ENCODE measurements around the gene TEPSIN. TPM values are rescaled to one million over a fixed set of nuclear protein-coding genes. Genes with fewer than 3 reads are reported as not detected.

Gene TEPSIN
- polyA plus RNA-seq, 1 experiment = 19.4 TPM

DNA sequence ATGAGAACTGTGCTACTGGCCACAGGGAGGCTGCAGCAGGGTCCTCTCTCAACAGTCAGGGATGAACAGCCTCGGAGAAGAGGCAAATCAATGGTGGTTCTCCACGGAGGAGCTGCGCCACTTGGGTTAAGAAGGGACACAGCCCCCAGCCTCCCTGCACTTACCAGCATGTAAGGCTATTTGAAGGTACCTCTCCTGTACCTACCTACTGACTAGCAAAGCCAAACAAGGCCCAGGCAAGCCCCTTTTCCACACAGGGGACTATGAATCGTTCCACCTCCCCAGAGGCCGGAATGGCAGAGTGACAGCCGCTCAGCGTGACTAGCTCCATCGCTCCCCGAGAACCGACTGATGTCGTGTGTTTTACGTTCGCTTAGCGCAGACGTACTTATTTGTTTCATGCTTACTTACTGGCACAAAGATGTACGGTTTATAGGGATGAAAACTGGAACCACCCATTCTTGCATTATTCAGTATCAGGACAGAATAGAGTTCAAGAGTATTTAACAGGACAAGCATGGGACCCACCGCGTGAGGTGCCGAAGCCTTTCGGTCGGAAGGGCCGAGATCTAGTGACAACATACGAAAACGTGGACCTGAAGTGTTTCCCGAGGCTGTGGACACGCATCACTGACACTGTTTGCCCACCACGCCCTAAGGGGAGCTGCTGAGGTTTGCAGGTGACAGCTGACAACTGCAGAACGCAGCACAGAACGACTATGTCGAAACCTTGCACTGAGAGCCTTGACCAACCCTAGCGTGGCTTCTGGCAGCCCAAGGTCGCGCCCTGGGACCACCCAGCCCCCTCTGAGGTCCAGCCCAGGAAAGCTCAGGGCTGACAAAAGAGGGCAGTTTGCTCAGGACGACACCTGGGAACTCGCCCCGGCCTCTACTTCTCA is 1.0 kb downstream of the TEPSIN start:
- TF ChIP-seq, protein P1, sequence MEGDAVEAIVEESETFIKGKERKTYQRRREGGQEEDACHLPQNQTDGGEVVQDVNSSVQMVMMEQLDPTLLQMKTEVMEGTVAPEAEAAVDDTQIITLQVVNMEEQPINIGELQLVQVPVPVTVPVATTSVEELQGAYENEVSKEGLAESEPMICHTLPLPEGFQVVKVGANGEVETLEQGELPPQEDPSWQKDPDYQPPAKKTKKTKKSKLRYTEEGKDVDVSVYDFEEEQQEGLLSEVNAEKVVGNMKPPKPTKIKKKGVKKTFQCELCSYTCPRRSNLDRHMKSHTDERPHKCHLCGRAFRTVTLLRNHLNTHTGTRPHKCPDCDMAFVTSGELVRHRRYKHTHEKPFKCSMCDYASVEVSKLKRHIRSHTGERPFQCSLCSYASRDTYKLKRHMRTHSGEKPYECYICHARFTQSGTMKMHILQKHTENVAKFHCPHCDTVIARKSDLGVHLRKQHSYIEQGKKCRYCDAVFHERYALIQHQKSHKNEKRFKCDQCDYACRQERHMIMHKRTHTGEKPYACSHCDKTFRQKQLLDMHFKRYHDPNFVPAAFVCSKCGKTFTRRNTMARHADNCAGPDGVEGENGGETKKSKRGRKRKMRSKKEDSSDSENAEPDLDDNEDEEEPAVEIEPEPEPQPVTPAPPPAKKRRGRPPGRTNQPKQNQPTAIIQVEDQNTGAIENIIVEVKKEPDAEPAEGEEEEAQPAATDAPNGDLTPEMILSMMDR (IDR thresholded peaks at IDR 0.05; ENCODE audit: insufficient read depth, low read depth, low read length) = no peak
- Histone ChIP-seq H3K4me3 (ENCODE audit: low read depth, low read length) (peak overlapping the region; percentile 96), H3K27me3 (ENCODE audit: control insufficient read depth, insufficient read depth, low read length) (no peaks in the 10 kb centered on the region), H3K36me3 (ENCODE audit: control insufficient read depth, insufficient read depth, low read length) (peaks cover 20% of the 10 kb centered on the region)
- ChIA-PET POLR2A (no interaction called here), CTCF (interaction anchor here (1.5 to 2.7 kb wide), 5 partner anchors 14 to 247 kb away, joined by 3 to 5 read pairs (median 3); partner anchors contain the start of gene CEP131)
- no peak for DNase-seq (ENCODE audit: low read depth)

- no peak for DNase-seq (ENCODE audit: low read depth)
- CTCF ChIA-PET = interaction anchor here (1.5 kb wide), 1 partner anchor 14 kb away, joined by 3 read pairs; the partner anchor contains the start of gene CEP131
- Histone ChIP-seq H3K36me3 (ENCODE audit: control insufficient read depth, insufficient read depth, low read length) (peaks cover 24% of the 10 kb centered on the region), H3K27me3 (ENCODE audit: control insufficient read depth, insufficient read depth, low read length) (no peaks in the 10 kb centered on the region), H3K4me3 (ENCODE audit: low read depth, low read length) (no peak overlapping the region)
- TF ChIP-seq, protein P1 (IDR thresholded peaks at IDR 0.05; ENCODE audit: insufficient read depth, low read depth, low read length) = no peak
- POLR2A ChIA-PET = no interaction called here
Observed at GRCh38 chr17:81236784-81237183, 2.1 kb downstream of the TEPSIN start.

- ChIA-PET POLR2A (no interaction called here), CTCF (no interaction called here)
- TF ChIP-seq, protein P1 (IDR thresholded peaks at IDR 0.05; ENCODE audit: insufficient read depth, low read depth, low read length) = no peak
- H3K4me3 ChIP-seq (ENCODE audit: low read depth, low read length) = no peak overlapping the region
- H3K36me3 ChIP-seq (ENCODE audit: control insufficient read depth, insufficient read depth, low read length) = peaks cover 23% of the 10 kb centered on the region
- H3K27me3 ChIP-seq (ENCODE audit: control insufficient read depth, insufficient read depth, low read length) = no peaks in the 10 kb centered on the region
- DNase-seq (ENCODE audit: low read depth) = no peak
Observed at GRCh38 chr17:81235822-81236740, 2.8 kb downstream of the TEPSIN start.

GRCh38 chr17:81234940-81235821 is 3.7 kb downstream of the TEPSIN start:
- DNase-seq (ENCODE audit: low read depth) = no peak
- H3K4me3 ChIP-seq (ENCODE audit: low read depth, low read length) = no peak overlapping the region
- H3K36me3 ChIP-seq (ENCODE audit: control insufficient read depth, insufficient read depth, low read length) = peaks cover 28% of the 10 kb centered on the region
- no peaks in the 10 kb centered on the region for H3K27me3 ChIP-seq (ENCODE audit: control insufficient read depth, insufficient read depth, low read length)
- TF ChIP-seq, protein P1 (IDR thresholded peaks at IDR 0.05; ENCODE audit: insufficient read depth, low read depth, low read length) = no peak
- CTCF ChIA-PET = no interaction called here
- POLR2A ChIA-PET = no interaction called here
